Muscle of arm (tissue), 12 donors: Measurements from ENCODE around the gene RNF20. TPM values are rescaled to one million over a fixed set of nuclear protein-coding genes. Genes with fewer than 3 reads are reported as not detected.
"Not testable (repeated sequence)": the region's sequence is repeated elsewhere in the genome, so short reads cannot be mapped to it uniquely, and the experiment has no call there.

Experiments
- DNase-seq: peaks from one replicate; pipeline ENCODE4 v3.0.0-alpha.2; 2013
- polyA plus RNA-seq, 12 donors: library from polyadenylated mRNA; unstranded; fragments of 120-200 nt; gene quantifications; one replicate each; pipeline ENCODE4 v1.2.1, GENCODE V29; 2013; ENCODE audit not compliant: insufficient read length in 12 of 12

Gene RNF20
- polyA plus RNA-seq, 12 donors, result 33.7 to 48.2 (median 40.4) TPM; not detected in 1

GRCh38 chr9:101585740-101586139 is 52.1 kb downstream of the RNF20 start:
- DNase-seq, result no peak

GRCh38 chr9:101586651-101587050 is 53.0 kb downstream of the RNF20 start:
- DNase-seq, result no peak

- DNase-seq, result no peak
Observed at GRCh38 chr9:101587332-101588043, 53.8 kb downstream of the RNF20 start.

- not testable (repeated sequence) for DNase-seq
Observed at GRCh38 chr9:101590074-101590473, 56.4 kb downstream of the RNF20 start.

- DNase-seq, result no peak
Observed at GRCh38 chr9:101590901-101591300, 57.2 kb downstream of the RNF20 start.

- no peak for DNase-seq
Observed at GRCh38 chr9:101591787-101592446, 58.3 kb downstream of the RNF20 start.

- no peak for DNase-seq
Observed at GRCh38 chr9:101592788-101593187, 59.1 kb downstream of the RNF20 start.

GRCh38 chr9:101593345-101593744 is 59.7 kb downstream of the RNF20 start:
- DNase-seq, result no peak

- DNase-seq, result no peak
Observed at GRCh38 chr9:101594796-101595195, 61.1 kb downstream of the RNF20 start, which contains the start of gene PPP3R2. PPP3R2 (minus strand) TSS chr9:101594969; CDS start chr9:101594921, 48 bp downstream.

- peak; percentile 57 for DNase-seq
Observed at GRCh38 chr9:101601904-101602765, 68.5 kb downstream of the RNF20 start.

- no peak for DNase-seq
Observed at GRCh38 chr9:101604296-101604695, 70.6 kb downstream of the RNF20 start.

GRCh38 chr9:101605547-101605946 is 71.9 kb downstream of the RNF20 start:
- DNase-seq, result no peak

Other genes starting within 250 kb of the RNF20 start
- gene BAAT, start 148.8 kb upstream of the RNF20 start, polyA plus RNA-seq, result 1 to 10 TPM in 2 of 12 donors, under 1 TPM in 8, not detected in 2; 0.36 to 2.3 (median 0.76) TPM
- 10 to 100 TPM in 11 of 12 donors, not detected in 1; 12.8 to 20.6 (median 17.1) TPM for gene MRPL50, start 135.2 kb upstream of the RNF20 start, polyA plus RNA-seq
- 10 to 100 TPM in 11 of 12 donors, not detected in 1; 16.5 to 25.1 (median 21.7) TPM for gene ZNF189, start 135.0 kb upstream of the RNF20 start, polyA plus RNA-seq
- gene ALDOB, start 98.1 kb upstream of the RNF20 start, polyA plus RNA-seq, result 10 to 100 TPM in 1 of 12 donors, 1 to 10 TPM in 4, under 1 TPM in 6, not detected in 1; 0.24 to 16.2 (median 0.79) TPM
- not detected for gene PPP3R2, start 61.1 kb downstream of the RNF20 start, polyA plus RNA-seq
- 1 to 10 TPM in 4 of 12 donors, under 1 TPM in 6, not detected in 2; 0.49 to 2.2 (median 0.84) TPM for gene GRIN3A, start 204.8 kb downstream of the RNF20 start, polyA plus RNA-seq